HepG2 (cell line): Measurements from ENCODE around the gene GHRL. TPM values are rescaled to one million over a fixed set of nuclear protein-coding genes. Genes with fewer than 3 reads are reported as not detected.

Experiments
- ATAC-seq: fragments of 200-7000 bp; cut with Tn5 transposase; 3 replicates; pipeline ENCODE4 v1.9.1; 2020; ENCODE audit warnings: mild to moderate bottlenecking, moderate library complexity
- BruUV-seq: library from RNA; stranded (reverse); fragments of 400-500 nt; replicated peaks from 2 replicates; lab custom pipeline; 2021; lab: Mats Ljungman, UMichigan
- CTCF ChIA-PET: fragments of 300-600 bp; formaldehyde crosslinking; extraction: SDS; loops from one replicate; lab custom pipeline; 2021; ENCODE audit warnings: low total read pairs, inconsistent platforms, low intra/inter-chr PET ratio; lab: Yijun Ruan, JAX
- POLR2A ChIA-PET: fragments of 350-600 bp; sonication (Branson Sonifier 250); formaldehyde crosslinking; loops from one replicate; lab custom pipeline; 2020; ENCODE audit warnings: antibody characterized with exemption, inconsistent platforms; lab: Yijun Ruan, JAX
- DNase-seq: peaks from one replicate; pipeline ENCODE4 v3.0.0-alpha.2; 2015; ENCODE audit warnings: low spot score
- FAIRE-seq: peaks from 3 replicates; lab custom pipeline; 2011; peaks lifted over from hg19 to GRCh38; lab: Jason Lieb, UNC
- H2AFZ ChIP-seq: one replicate; pipeline ENCODE4 v1.6.1; 2011; ENCODE audit warnings: low read length, inconsistent platforms
- H3K27ac ChIP-seq: fragments of 300-600 bp; 3 replicates; pipeline ENCODE4 v1.8.0; 2011; ENCODE audit warnings: mixed run types, mild to moderate bottlenecking, mixed read lengths, low read length, inconsistent platforms; ENCODE audit not compliant: insufficient read depth; ENCODE audit errors: extremely low read length
- H3K27me3 ChIP-seq, 2 experiments: fragments of 200-600 bp in 1 of 2; 2 replicates in 1 of 2; 3 replicates in 1 of 2; pipeline versions ENCODE4 v1.6.0 to v1.8.0; 2011; ENCODE audit warnings: low read length in 2 of 2, mild to moderate bottlenecking in 2 of 2, moderate library complexity in 2 of 2, inconsistent platforms in 1 of 2; ENCODE audit not compliant: insufficient read depth in 2 of 2, control insufficient read depth in 1 of 2
- H3K36me3 ChIP-seq, 2 experiments: fragments of 200-600 bp in 1 of 2; replicated peaks in 1 of 2; 2 replicates in 1 of 2; 3 replicates in 1 of 2; pipeline versions ENCODE4 v1.5.1 to v1.8.0; 2011; ENCODE audit warnings: low read length in 2 of 2, inconsistent platforms in 1 of 2; ENCODE audit not compliant: insufficient read depth in 2 of 2, control insufficient read depth in 1 of 2
- H3K4me1 ChIP-seq: 2 replicates; pipeline ENCODE4 v1.5.1; 2012; ENCODE audit warnings: low read length, inconsistent platforms; ENCODE audit not compliant: insufficient read depth
- H3K4me2 ChIP-seq: 2 replicates; pipeline ENCODE4 v1.6.0; 2011; ENCODE audit warnings: low read depth, low read length, inconsistent platforms
- H3K4me3 ChIP-seq, 3 experiments: fragments of 200-600 bp in 1 of 3; sonication (generic), shearing (Covaris generic) in 1 of 3; replicated peaks in 1 of 3; 2 replicates each; pipeline ENCODE4 v1.5.1; 2011 to 2016; ENCODE audit warnings: low read length in 3 of 3, inconsistent platforms in 2 of 3, low read depth in 2 of 3, mild to moderate bottlenecking in 2 of 3, control low read depth in 1 of 3, mixed read lengths in 1 of 3; ENCODE audit not compliant: insufficient read depth in 1 of 3
- H3K79me2 ChIP-seq: one replicate; pipeline ENCODE4 v1.6.1; 2011; ENCODE audit warnings: low read length, inconsistent platforms; ENCODE audit not compliant: insufficient read depth
- H3K9ac ChIP-seq: 2 replicates; pipeline ENCODE4 v1.6.0; 2011; ENCODE audit warnings: mild to moderate bottlenecking, low read depth, low read length, inconsistent platforms; ENCODE audit not compliant: insufficient read depth
- H3K9me3 ChIP-seq: 2 replicates; pipeline ENCODE4 v1.5.1; 2012; ENCODE audit warnings: mild to moderate bottlenecking, low read length
- H4K20me1 ChIP-seq: 2 replicates; pipeline ENCODE4 v1.6.0; 2011; ENCODE audit warnings: inconsistent platforms, mild to moderate bottlenecking, low read length, moderate library complexity; ENCODE audit not compliant: insufficient read depth
- AGO2 ChIP-seq: fragments of 200-400 bp; formaldehyde crosslinking; optimal IDR thresholded peaks from 2 replicates; pipeline ENCODE3; 2017; ENCODE audit warnings: mild to moderate bottlenecking, low read depth, low read length, moderate library complexity
- CCDC6 ChIP-seq: sonication (generic); formaldehyde crosslinking; IDR thresholded peaks from 2 replicates; pipeline ENCODE4 v1.8.1; 2022; ENCODE audit warnings: mild to moderate bottlenecking, missing genetic modification reagents, moderate library complexity
- CHD2 ChIP-seq: IDR thresholded peaks from 2 replicates; pipeline ENCODE4 v1.6.1; 2011; ENCODE audit warnings: low read depth, low read length, improper control_type of control experiment
- FOXA3 ChIP-seq: IDR thresholded peaks from 2 replicates; pipeline ENCODE4 v1.6.1; 2016; ENCODE audit warnings: missing genetic modification reagents, missing compliant biosample characterization
- FOXK1 ChIP-seq: sonication (generic); formaldehyde crosslinking; IDR thresholded peaks from 2 replicates; pipeline ENCODE4 v1.4.0; 2020; ENCODE audit warnings: low read depth, missing genetic modification reagents, borderline replicate concordance
- KAT7 ChIP-seq: IDR thresholded peaks from 2 replicates; pipeline ENCODE4 v1.6.1; 2018; ENCODE audit warnings: borderline replicate concordance, missing compliant biosample characterization
- POLR2G ChIP-seq: fragments of 200-400 bp; formaldehyde crosslinking; IDR thresholded peaks from 2 replicates; pipeline ENCODE4 v1.6.1; 2018; ENCODE audit warnings: mild to moderate bottlenecking, low read depth, low read length, moderate library complexity
- RBM22 ChIP-seq: fragments of 200-400 bp; formaldehyde crosslinking; optimal IDR thresholded peaks from 2 replicates; pipeline ENCODE3; 2017; ENCODE audit warnings: mild to moderate bottlenecking, low read length, moderate library complexity
- SNAI1 ChIP-seq: sonication (generic); formaldehyde crosslinking; IDR thresholded peaks from 2 replicates; pipeline ENCODE4 v1.5.0; 2020; ENCODE audit warnings: mild to moderate bottlenecking, missing genetic modification reagents, borderline replicate concordance
- ZKSCAN8 ChIP-seq: IDR thresholded peaks from 2 replicates; pipeline ENCODE4 v1.6.1; 2016; ENCODE audit warnings: borderline replicate concordance, missing genetic modification reagents, missing compliant biosample characterization
- ZNF136 ChIP-seq: sonication (generic); formaldehyde crosslinking; IDR thresholded peaks from 2 replicates; pipeline ENCODE4 v1.8.1; 2022; ENCODE audit warnings: low read depth, mild to moderate bottlenecking, moderate library complexity, missing genetic modification reagents
- ZNF607 ChIP-seq: sonication (generic); formaldehyde crosslinking; IDR thresholded peaks from 2 replicates; pipeline ENCODE4 v1.5.1; 2020; ENCODE audit warnings: missing genetic modification reagents, mild to moderate bottlenecking, borderline replicate concordance
- ZNF672 ChIP-seq: sonication (generic); formaldehyde crosslinking; IDR thresholded peaks from 2 replicates; pipeline ENCODE4 v1.8.1; 2022; ENCODE audit warnings: missing genetic modification reagents
- ZNF709 ChIP-seq: sonication (generic); formaldehyde crosslinking; IDR thresholded peaks from 2 replicates; pipeline ENCODE4 v1.5.0; 2020; ENCODE audit warnings: mild to moderate bottlenecking, missing genetic modification reagents
- WGBS: methylation state at CpG from one replicate; pipeline ENCODE4 v1.1.6; 2017; ENCODE audit warnings: low lambda C conversion rate; 5-methylcytosine and 5-hydroxymethylcytosine counted together
- in situ Hi-C: cut with HindIII; loops from 2 replicates; pipeline ENCODE4 v1.10.0; 2017; ENCODE audit warnings: low pct_unique_long_range_greater_than_20kb; ENCODE audit not compliant: extremely low pct_ligation_motif_present
- intact Hi-C: fragments of 100-400 bp; cut with micrococcal nuclease; formaldehyde crosslinking; loops from one replicate; pipeline ENCODE4 v1.10.0; 2022; ENCODE audit not compliant: unreplicated experiment
- polyA plus RNA-seq, 8 experiments: library from polyadenylated mRNA; depleted of rRNA in 3 of 8; stranded (reverse) in 7 of 8; unstranded in 1 of 8; fragments of >200 nt; fragmentation: Illumina TruSeq in 4 of 8; extraction: Trizol in 4 of 8; gene quantifications; 2 replicates each; pipeline versions ENCODE4 v1.2.1 to v1.2.3, GENCODE V29; 2011 to 2016; ENCODE audit warnings: low read depth in 4 of 8, missing spikeins in 1 of 8, mixed read lengths in 1 of 8; ENCODE audit not compliant: insufficient read depth in 1 of 8
- total RNA-seq, 5 experiments: library from RNA; depleted of rRNA; stranded (reverse); fragments of >200 nt; fragmentation: Illumina TruSeq; extraction: Trizol; gene quantifications; 2 replicates each; pipeline ENCODE4 v1.2.3, GENCODE V29; 2016; ENCODE audit warnings: low read depth in 1 of 5
- TF ChIP-seq, protein P1 (sequence below): sonication (generic); formaldehyde crosslinking; IDR thresholded peaks from 2 replicates; pipeline ENCODE4 v1.5.1; 2020; ENCODE audit warnings: mild to moderate bottlenecking, missing genetic modification reagents, moderate library complexity

The GHRL gene
- total and polyA plus RNA-seq, 2 of the 13 experiments (the other 11 are each of a cell fraction or from before 2014, with no cell fraction given) = 0.09 TPM; not detected in 1

DNA sequence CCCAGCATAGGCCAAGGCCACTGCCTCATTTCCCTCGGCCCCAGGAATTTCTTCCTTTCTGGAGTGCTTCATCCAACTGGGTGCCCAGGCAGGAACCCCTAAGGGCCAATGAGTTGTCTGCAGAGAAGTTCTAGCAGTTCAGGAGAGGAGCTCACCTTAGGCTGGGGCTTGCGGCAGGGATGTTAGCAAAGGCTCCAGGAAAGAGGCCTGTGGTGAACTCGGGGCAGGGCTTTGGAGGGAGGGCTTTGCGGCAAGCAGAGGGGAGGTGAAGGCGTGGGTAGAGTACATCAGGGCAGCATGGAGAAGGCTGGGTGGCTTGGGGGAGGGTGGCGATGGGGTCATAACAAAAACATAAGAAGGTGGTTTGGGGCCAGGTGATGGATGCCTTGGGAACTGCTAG, 1.1 kb downstream of the GHRL start (continued):
- no peak for TF ChIP-seq CCDC6 (CRISPR knock-in tag)

DNA sequence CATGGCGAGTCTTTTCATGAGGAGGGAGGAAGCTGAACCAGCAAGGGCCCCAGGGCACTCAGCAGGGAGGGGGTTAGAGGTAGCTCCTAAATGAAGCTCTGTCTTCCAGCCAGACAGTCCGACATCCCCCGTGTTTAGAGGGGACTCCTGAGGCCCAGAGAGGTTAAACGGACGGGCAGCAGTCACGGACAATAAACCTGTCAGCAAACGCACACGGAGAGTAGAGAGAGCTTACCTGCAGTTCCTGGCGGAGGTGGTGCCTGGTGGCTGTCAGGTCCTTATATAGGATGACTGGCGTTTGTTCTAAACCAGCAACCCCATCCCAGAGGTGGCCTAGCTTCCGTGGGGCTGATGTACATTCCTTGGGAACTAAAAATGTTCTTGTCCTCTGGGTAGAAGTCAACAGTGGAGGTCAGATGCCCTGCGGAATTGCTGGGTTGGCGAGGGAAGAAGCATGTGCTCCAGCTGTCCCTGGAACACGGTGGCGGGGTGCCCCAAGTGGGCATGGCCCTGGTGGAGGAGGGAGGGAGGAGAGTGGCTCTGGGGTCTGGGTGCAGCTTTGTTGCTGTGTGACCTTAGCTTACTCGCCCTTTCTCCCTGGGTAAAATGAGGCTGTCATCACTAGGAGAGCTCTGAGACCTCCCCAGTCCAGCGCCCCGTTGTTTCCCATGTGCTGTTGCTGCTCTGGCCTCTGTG, 2.1 kb downstream of the GHRL start:
- Histone ChIP-seq H3K9me3 (no peaks in the 10 kb centered on the region), H3K4me1 (peaks cover 36% of the 10 kb centered on the region), H3K27me3 (no peaks in the 10 kb centered on the region), H3K79me2 (no peaks in the 10 kb centered on the region), H4K20me1 (no peaks in the 10 kb centered on the region), H2AFZ (no peak overlapping the region), H3K9ac (no peak overlapping the region), H3K4me2 (no peak overlapping the region), H3K27ac (no peak overlapping the region), H3K4me3 (no peak overlapping the region), H3K36me3 (peaks cover 8 to 14% of the 10 kb centered on the region in 2 experiments; a peak in 4 of 5 replicates)
- ChIA-PET CTCF (no interaction called here), POLR2A (interaction anchor here (1.1 to 1.6 kb wide), 4 partner anchors 11 to 43 kb away, joined by 3 to 7 read pairs (median 4); partner anchors contain the start of gene TATDN2)
- intact Hi-C loops = no loop called here
- 94% methylated on average over 16 of the region's 18 CpGs for WGBS
- TF ChIP-seq POLR2G (0 out of 2 replicates have a peak, but pooled peaks have one; percentile 37), RBM22 (peak; percentile 6), ZNF136 (CRISPR knock-in tag) (no peak), KAT7 (CRISPR knock-in tag) (no peak), ZKSCAN8 (no peak), ZNF709 (CRISPR knock-in tag) (no peak), ZNF672 (CRISPR knock-in tag) (no peak), FOXK1 (CRISPR knock-in tag) (no peak), AGO2 (peak; percentile 37), SNAI1 (CRISPR knock-in tag) (no peak), ZNF607 (no peak), CHD2 (no peak), FOXA3 (no peak)
- TF ChIP-seq, protein P1, sequence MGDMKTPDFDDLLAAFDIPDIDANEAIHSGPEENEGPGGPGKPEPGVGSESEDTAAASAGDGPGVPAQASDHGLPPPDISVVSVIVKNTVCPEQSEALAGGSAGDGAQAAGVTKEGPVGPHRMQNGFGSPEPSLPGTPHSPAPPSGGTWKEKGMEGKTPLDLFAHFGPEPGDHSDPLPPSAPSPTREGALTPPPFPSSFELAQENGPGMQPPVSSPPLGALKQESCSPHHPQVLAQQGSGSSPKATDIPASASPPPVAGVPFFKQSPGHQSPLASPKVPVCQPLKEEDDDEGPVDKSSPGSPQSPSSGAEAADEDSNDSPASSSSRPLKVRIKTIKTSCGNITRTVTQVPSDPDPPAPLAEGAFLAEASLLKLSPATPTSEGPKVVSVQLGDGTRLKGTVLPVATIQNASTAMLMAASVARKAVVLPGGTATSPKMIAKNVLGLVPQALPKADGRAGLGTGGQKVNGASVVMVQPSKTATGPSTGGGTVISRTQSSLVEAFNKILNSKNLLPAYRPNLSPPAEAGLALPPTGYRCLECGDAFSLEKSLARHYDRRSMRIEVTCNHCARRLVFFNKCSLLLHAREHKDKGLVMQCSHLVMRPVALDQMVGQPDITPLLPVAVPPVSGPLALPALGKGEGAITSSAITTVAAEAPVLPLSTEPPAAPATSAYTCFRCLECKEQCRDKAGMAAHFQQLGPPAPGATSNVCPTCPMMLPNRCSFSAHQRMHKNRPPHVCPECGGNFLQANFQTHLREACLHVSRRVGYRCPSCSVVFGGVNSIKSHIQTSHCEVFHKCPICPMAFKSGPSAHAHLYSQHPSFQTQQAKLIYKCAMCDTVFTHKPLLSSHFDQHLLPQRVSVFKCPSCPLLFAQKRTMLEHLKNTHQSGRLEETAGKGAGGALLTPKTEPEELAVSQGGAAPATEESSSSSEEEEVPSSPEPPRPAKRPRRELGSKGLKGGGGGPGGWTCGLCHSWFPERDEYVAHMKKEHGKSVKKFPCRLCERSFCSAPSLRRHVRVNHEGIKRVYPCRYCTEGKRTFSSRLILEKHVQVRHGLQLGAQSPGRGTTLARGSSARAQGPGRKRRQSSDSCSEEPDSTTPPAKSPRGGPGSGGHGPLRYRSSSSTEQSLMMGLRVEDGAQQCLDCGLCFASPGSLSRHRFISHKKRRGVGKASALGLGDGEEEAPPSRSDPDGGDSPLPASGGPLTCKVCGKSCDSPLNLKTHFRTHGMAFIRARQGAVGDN (CRISPR knock-in tag) = 0 out of 2 replicates have a peak, but pooled peaks have one; percentile 9
- no peak for DNase-seq
- ATAC-seq = peak; percentile 1; the same call in 1 of the 3 replicates
- BruUV-seq = no TSS peak
- FAIRE-seq = no peak
- in situ Hi-C loops = no loop called here
